ENCODE results near the gene EML1. TPM values are rescaled to one million over a fixed set of nuclear protein-coding genes. Genes with fewer than 3 reads are reported as not detected.

The EML1 gene
- total and polyA plus RNA-seq, 7 donors: 3.9 to 148 (median 91.5) TPM

DNA sequence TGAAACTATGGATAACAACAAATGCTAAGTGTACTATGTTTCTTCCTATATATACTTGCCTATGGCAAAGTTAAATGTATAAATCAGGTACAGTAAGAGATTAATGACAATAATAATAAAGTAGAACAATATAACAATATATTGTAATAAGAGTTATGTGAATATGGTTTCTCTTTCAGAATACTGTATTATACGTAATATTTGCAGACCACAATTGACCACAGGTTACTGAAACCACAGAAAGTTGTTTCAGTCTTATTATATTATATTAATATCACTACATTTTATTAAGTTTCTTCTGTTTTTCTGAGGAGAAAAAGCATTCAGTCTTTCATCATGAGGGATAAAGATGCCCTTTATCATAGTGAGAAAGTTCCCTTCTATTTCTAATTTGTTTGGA lies 131.2 kb downstream of the EML1 start:
- intact Hi-C loops (cut with DNase I): no loop called here
- WGBS, 2 donors: 66 to 84% methylated on average over 1 of the region's 1 CpG
- H3K27ac ChIP-seq: no peak overlapping the region
- no peaks in the 10 kb centered on the region for H3K9me3 ChIP-seq
- no peaks in the 10 kb centered on the region for H3K27me3 ChIP-seq
- TF ChIP-seq EP300 (IDR thresholded peaks at IDR 0.05) (no peak), POLR2A (IDR thresholded peaks at IDR 0.05) (no peak), POLR2AphosphoS5 (IDR thresholded peaks at IDR 0.05) (no peak)
- no peak overlapping the region for H3K4me3 ChIP-seq
- peaks cover 6 to 77% (median 16%) of the 10 kb centered on the region in 4 donors for H3K36me3 ChIP-seq
- no peak for DNase-seq
- H3K4me1 ChIP-seq: no peaks in the 10 kb centered on the region

DNA sequence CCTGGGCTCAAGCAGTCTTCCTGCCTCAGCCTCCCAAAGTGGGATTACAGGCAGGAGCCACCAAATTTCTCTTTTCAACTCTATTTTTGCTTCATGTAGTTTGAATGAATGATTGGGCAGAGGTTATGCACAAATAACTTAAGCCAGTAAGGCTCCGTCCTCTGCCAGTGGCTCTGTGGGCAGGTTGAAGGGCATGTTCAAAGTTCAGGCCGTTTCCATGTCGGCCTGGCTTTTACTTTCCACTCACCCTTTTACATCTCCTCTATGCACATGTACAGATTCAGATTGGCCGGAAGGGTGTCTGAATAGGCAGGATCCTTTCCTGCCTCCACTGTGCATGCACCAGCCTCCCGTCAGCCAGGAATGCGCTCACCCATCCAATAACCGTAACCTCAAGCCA lies 132.3 kb downstream of the EML1 start:
- DNase-seq: no peak
- Histone ChIP-seq H3K36me3 (peaks cover 0 to 75% (median 8%) of the 10 kb centered on the region in 4 donors), H3K9me3 (no peaks in the 10 kb centered on the region), H3K4me3 (no peak overlapping the region), H3K27ac (no peak overlapping the region), H3K27me3 (no peaks in the 10 kb centered on the region), H3K4me1 (no peaks in the 10 kb centered on the region)
- intact Hi-C loops (cut with DNase I): no loop called here
- WGBS, 2 donors: 66 to 85% methylated on average over 7 of the region's 7 CpGs
- TF ChIP-seq POLR2AphosphoS5 (IDR thresholded peaks at IDR 0.05): no peak
- no peak for TF ChIP-seq EP300 (IDR thresholded peaks at IDR 0.05)
- TF ChIP-seq, protein P1, sequence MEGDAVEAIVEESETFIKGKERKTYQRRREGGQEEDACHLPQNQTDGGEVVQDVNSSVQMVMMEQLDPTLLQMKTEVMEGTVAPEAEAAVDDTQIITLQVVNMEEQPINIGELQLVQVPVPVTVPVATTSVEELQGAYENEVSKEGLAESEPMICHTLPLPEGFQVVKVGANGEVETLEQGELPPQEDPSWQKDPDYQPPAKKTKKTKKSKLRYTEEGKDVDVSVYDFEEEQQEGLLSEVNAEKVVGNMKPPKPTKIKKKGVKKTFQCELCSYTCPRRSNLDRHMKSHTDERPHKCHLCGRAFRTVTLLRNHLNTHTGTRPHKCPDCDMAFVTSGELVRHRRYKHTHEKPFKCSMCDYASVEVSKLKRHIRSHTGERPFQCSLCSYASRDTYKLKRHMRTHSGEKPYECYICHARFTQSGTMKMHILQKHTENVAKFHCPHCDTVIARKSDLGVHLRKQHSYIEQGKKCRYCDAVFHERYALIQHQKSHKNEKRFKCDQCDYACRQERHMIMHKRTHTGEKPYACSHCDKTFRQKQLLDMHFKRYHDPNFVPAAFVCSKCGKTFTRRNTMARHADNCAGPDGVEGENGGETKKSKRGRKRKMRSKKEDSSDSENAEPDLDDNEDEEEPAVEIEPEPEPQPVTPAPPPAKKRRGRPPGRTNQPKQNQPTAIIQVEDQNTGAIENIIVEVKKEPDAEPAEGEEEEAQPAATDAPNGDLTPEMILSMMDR (IDR thresholded peaks at IDR 0.05): no peak

DNA sequence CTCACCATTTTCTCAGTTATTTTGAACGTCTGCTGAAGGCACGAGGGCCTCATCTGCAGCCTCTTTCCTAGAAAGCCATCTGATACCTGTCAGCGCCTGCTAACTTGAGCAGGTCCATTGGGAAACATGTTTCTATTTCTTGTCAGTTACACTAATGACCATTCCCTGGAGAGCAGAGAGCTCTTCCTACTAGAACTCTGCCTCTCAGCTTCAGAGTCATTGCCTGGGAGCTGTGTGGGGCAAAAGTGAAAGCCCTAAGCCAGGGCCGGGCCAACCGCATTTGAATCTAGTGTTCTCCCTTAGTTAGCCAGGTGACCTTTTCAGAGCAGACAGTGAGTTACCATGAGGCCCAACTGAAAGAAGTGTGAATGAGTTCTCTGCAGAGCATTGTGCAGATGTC lies 135.8 kb downstream of the EML1 start:
- H3K9me3 ChIP-seq: no peaks in the 10 kb centered on the region
- intact Hi-C loops (cut with DNase I): no loop called here
- no peak overlapping the region for H3K27ac ChIP-seq
- no peaks in the 10 kb centered on the region for H3K27me3 ChIP-seq
- H3K4me3 ChIP-seq: no peak overlapping the region
- no peak for TF ChIP-seq POLR2AphosphoS5 (IDR thresholded peaks at IDR 0.05)
- TF ChIP-seq, protein P1 (IDR thresholded peaks at IDR 0.05): no peak
- no peak for TF ChIP-seq POLR2A (IDR thresholded peaks at IDR 0.05)
- no peak for TF ChIP-seq EP300 (IDR thresholded peaks at IDR 0.05)
- peaks cover 0 to 56% (median 0%) of the 10 kb centered on the region in 4 donors for H3K36me3 ChIP-seq
- no peak for DNase-seq
- 91 to 93% methylated on average over 5 of the region's 5 CpGs for WGBS, 2 donors
- no peaks in the 10 kb centered on the region for H3K4me1 ChIP-seq

DNA sequence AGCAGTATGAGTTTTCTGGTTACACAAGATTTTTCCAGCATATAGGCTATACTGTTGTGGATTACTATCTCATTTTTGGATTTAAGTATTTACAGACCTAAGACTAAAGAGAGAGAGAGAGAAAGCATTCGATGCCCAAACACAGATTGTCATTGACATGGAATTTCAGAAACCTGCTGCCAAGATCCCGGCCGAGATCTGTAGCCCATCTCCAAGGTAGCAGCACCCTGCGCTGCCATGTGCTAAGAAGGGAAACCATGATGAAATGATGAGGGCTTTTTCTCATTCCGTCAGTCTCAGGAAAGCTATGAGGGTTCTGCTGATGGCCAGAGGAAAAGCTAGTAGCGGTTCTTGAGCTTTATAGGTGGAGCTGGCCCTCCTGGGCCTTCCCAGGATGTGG lies 136.4 kb downstream of the EML1 start:
- DNase-seq: no peak
- Histone ChIP-seq H3K27ac (no peak overlapping the region), H3K4me3 (no peak overlapping the region), H3K4me1 (no peaks in the 10 kb centered on the region), H3K27me3 (no peaks in the 10 kb centered on the region), H3K36me3 (peaks cover 0 to 61% (median under 1%) of the 10 kb centered on the region in 4 donors), H3K9me3 (no peaks in the 10 kb centered on the region)
- TF ChIP-seq, protein P1 (IDR thresholded peaks at IDR 0.05): no peak
- TF ChIP-seq EP300 (IDR thresholded peaks at IDR 0.05) (no peak), POLR2AphosphoS5 (IDR thresholded peaks at IDR 0.05) (no peak), POLR2A (IDR thresholded peaks at IDR 0.05) (no peak)
- 90 to 91% methylated on average over 6 of the region's 6 CpGs for WGBS, 2 donors
- intact Hi-C loops (cut with DNase I): no loop called here

DNA sequence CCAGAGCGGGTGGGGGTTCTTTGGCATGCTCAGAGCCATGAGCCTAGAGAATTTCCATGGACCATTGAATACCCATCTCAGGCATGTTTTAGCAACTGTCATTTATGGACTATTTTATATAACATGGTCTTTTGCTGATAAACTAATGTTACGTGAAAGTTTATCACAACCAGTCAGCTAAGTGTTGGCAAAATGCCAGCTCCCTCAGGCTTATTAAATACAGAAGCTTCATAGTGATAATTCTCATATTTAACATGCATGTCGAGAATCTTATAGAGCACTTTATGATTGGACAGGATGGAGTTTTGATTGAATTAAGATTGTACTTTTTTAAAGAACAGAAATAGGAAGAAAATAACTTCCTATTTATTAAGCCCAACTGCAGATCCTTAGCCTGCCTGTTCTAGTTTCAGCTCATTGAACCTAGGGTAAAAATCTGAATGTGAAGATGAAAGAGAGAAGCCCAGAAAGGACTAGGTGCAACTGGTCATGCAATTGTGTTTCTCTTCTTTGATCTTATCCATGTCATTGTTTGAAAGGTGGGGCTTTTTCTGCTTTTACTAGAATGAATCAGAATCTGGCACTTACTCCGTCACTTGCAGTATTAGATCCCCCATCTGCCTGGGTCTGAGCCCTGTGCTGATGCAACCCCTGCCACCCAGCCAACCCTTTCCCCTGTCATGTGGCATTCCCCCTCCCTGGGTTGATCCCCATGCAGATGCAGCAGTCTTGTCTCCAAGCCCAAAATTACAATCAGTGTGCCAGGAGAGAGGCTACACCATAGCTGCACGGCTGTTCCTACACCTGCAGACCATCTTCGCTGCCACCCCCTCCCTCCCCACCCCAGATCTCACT lies 137.4 kb downstream of the EML1 start:
- no peaks in the 10 kb centered on the region for H3K27me3 ChIP-seq
- DNase-seq: no peak
- WGBS, 2 donors: 54 to 69% methylated on average over 6 of the region's 6 CpGs
- no peak overlapping the region for H3K4me3 ChIP-seq
- H3K4me1 ChIP-seq: no peaks in the 10 kb centered on the region
- H3K27ac ChIP-seq: no peak overlapping the region
- peaks cover 0 to 59% (median 1%) of the 10 kb centered on the region in 4 donors for H3K36me3 ChIP-seq
- intact Hi-C loops (cut with DNase I): no loop called here
- TF ChIP-seq POLR2A (IDR thresholded peaks at IDR 0.05) (no peak), POLR2AphosphoS5 (IDR thresholded peaks at IDR 0.05) (no peak), EP300 (IDR thresholded peaks at IDR 0.05) (no peak)
- TF ChIP-seq, protein P1 (IDR thresholded peaks at IDR 0.05): no peak
- H3K9me3 ChIP-seq: no peaks in the 10 kb centered on the region
